ENCODE measurements around the gene SBF2.

Gene SBF2

DNA sequence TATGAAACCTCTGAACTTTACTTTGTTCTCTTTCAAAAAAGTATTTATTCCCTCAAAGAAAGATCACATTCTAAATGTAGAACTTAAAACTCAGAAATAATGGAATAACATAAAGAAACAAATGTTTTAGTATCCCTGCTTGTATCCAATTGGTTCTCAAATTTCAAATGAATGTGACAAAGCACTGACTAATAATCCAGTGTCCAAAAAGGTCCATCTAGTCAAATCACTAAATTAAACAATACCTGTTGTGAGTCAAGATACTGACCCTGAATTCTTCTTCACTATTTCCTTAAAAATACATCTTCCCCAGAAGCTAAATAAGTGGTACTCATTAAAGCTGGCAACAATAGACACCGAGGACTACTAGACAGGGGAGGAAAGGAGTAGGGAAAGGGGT is 313.1 kb downstream of the SBF2 start:
- DNase-seq (ENCODE audit: low read depth), result no peak
- TF ChIP-seq, protein P1, sequence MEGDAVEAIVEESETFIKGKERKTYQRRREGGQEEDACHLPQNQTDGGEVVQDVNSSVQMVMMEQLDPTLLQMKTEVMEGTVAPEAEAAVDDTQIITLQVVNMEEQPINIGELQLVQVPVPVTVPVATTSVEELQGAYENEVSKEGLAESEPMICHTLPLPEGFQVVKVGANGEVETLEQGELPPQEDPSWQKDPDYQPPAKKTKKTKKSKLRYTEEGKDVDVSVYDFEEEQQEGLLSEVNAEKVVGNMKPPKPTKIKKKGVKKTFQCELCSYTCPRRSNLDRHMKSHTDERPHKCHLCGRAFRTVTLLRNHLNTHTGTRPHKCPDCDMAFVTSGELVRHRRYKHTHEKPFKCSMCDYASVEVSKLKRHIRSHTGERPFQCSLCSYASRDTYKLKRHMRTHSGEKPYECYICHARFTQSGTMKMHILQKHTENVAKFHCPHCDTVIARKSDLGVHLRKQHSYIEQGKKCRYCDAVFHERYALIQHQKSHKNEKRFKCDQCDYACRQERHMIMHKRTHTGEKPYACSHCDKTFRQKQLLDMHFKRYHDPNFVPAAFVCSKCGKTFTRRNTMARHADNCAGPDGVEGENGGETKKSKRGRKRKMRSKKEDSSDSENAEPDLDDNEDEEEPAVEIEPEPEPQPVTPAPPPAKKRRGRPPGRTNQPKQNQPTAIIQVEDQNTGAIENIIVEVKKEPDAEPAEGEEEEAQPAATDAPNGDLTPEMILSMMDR (conservative IDR thresholded peaks at IDR 0.05; ENCODE audit: low read depth, low read length), result no peak
- H3K4me3 ChIP-seq (ENCODE audit: low read length), result no peak overlapping the region

DNA sequence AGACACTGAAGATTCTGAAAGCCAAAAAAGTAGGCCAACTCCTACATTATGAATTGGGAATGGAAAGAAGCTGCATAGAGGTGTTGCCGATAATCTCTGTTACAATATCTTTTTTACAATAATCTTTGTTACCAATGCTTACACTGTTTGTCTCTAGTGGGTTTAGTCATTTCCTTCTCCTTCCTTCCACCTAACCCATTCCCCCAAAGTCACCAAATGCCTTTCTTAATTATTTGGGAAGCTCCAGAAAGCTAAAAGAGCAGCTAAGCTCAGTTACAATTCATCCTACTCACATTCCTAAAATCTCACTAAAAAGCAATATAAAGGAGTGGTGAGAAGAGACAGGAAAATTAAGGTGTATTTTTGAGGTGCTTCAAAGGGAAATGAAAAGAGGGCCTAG is 316.5 kb downstream of the SBF2 start:
- TF ChIP-seq, protein P1 (conservative IDR thresholded peaks at IDR 0.05; ENCODE audit: low read depth, low read length), result no peak
- no peak overlapping the region for H3K4me3 ChIP-seq (ENCODE audit: low read length)
- no peak for DNase-seq (ENCODE audit: low read depth)

DNA sequence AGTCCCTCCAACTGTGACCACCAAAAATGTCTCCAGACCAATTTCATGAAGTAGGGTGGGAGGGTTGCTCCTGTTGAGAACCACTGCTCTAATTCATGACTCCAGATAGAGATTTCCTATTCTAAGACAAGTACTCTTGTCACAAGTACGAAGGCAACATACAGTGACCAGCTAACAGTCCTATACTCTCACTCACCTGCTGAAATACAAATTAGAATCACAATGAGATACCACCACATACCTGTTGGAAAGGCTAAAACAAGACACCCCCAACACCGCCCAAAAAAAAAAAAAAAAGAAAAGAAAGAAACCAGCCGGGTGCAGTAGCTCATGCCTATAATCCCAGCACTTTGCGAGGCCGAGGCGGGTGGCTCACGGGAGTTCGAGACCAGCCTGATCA is 319.6 kb downstream of the SBF2 start:
- DNase-seq (ENCODE audit: low read depth), result no peak
- TF ChIP-seq, protein P1 (conservative IDR thresholded peaks at IDR 0.05; ENCODE audit: low read depth, low read length), result no peak
- H3K4me3 ChIP-seq (ENCODE audit: low read length), result no peak overlapping the region

DNA sequence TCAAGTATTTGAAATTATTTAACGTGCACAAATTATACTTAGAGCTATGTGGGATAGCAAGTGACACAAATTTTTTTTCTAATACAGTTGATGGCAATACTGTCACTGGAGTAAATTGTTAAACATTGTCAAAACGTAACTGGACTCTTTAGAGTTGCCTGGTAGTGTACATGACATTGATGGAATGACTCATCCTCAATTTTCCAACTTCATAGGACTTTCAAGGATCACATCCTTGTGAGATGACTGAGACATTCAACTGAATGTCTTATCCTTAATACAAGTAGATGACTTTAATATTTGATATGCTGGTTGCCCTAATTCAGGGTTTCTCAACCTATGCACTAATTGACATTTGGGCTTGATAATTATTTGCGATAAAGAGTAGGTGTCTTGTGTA is 320.1 kb downstream of the SBF2 start:
- no peak overlapping the region for H3K4me3 ChIP-seq (ENCODE audit: low read length)
- TF ChIP-seq, protein P1 (conservative IDR thresholded peaks at IDR 0.05; ENCODE audit: low read depth, low read length), result no peak
- DNase-seq (ENCODE audit: low read depth), result no peak

DNA sequence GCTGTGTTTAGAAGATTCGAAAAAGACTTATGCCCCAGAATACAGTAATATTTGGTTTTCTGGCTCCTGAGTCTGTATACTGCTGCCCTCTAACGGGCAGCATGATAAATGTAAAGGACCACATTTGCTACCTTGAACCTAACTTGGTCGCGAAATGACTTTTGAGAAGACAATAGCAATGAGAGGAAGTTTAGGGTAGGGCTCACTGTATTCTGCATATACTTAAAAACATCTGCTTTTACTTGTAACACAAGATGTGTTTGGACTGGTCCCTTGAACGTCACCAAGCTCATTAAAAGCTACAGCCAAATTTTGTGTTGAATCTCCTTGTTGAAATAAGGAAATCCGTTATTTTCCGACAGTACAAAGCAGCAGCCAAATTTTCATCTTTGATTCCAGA is 321.0 kb downstream of the SBF2 start:
- no peak for DNase-seq (ENCODE audit: low read depth)
- no peak overlapping the region for H3K4me3 ChIP-seq (ENCODE audit: low read length)
- TF ChIP-seq, protein P1 (conservative IDR thresholded peaks at IDR 0.05; ENCODE audit: low read depth, low read length), result peak; percentile 78

DNA sequence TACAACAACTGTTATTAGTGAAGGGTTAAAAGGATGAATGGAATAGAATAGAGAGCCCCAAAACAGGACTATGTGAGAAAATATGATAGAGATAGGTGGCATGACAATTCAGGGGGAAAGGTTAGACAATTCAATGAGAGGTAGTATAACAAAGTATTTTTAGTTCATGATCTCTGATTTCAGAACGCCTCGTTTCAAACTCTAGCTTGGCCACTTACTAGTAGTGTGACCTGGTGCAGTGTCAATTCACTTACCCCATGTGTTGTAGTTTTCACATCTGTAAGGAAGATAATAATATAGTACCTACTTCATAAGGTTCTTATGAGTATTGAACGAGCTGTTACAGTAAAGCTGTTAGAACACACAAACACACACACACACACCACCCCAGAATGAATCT is 322.1 kb downstream of the SBF2 start:
- no peak for DNase-seq (ENCODE audit: low read depth)
- TF ChIP-seq, protein P1 (conservative IDR thresholded peaks at IDR 0.05; ENCODE audit: low read depth, low read length), result no peak
- H3K4me3 ChIP-seq (ENCODE audit: low read length), result no peak overlapping the region

DNA sequence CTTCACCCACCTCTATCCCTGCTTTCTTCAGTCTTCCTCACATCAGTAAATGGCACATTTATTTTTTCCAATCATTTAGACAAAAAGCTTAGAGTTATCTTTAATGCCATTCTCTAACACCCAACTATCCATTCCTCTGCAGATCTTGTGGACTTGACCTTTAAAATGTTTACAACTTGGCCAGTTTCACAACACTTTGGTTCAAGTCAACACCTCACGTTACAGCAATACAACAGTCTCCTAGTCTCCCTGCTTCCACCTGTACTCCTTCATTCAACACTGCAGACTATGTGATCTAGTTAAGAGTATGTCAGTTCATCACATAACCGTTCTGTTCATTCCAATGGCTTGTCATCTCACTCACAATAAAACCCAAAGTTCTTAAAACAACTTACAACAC is 325.0 kb downstream of the SBF2 start:
- DNase-seq (ENCODE audit: low read depth), result no peak
- H3K4me3 ChIP-seq (ENCODE audit: low read length), result no peak overlapping the region
- TF ChIP-seq, protein P1 (conservative IDR thresholded peaks at IDR 0.05; ENCODE audit: low read depth, low read length), result no peak
